Nephron progenitor cell (in vitro differentiated cells): ENCODE results near the gene HMOX2.

ENCODE experiments used
- DNase-seq: peaks from one replicate; pipeline ENCODE4 v3.0.0; 2021
- H3K27ac Mint-ChIP-seq: 2 replicates; pipeline ENCODE4 v1.8.0; 2021; ENCODE audit warnings: mild to moderate bottlenecking, moderate library complexity, mixed read lengths
- H3K27me3 Mint-ChIP-seq: 2 replicates; pipeline ENCODE4 v1.8.0; 2021; ENCODE audit warnings: mild to moderate bottlenecking, low read depth, mixed read lengths; ENCODE audit not compliant: poor library complexity
- H3K36me3 Mint-ChIP-seq: 2 replicates; pipeline ENCODE4 v1.8.0; 2021; ENCODE audit warnings: low read depth, mixed read lengths
- H3K4me1 Mint-ChIP-seq: 2 replicates; pipeline ENCODE4 v1.8.0; 2021; ENCODE audit warnings: mixed read lengths
- H3K4me3 Mint-ChIP-seq: 2 replicates; pipeline ENCODE4 v1.8.0; 2021; ENCODE audit warnings: mild to moderate bottlenecking, moderate library complexity, mixed read lengths
- H3K9me3 Mint-ChIP-seq: 2 replicates; pipeline ENCODE4 v1.8.0; 2021; ENCODE audit warnings: mild to moderate bottlenecking, moderate library complexity, mixed read lengths
- TF ChIP-seq, protein P1 (sequence below): fragments of 200-600 bp; sonication (generic); IDR thresholded peaks from 2 replicates; pipeline ENCODE4 v1.5.0; 2021; ENCODE audit warnings: antibody characterized with exemption

The HMOX2 gene

GRCh38 chr16:4508806-4509205 lies 32.6 kb downstream of the HMOX2 start:
- TF ChIP-seq, protein P1, sequence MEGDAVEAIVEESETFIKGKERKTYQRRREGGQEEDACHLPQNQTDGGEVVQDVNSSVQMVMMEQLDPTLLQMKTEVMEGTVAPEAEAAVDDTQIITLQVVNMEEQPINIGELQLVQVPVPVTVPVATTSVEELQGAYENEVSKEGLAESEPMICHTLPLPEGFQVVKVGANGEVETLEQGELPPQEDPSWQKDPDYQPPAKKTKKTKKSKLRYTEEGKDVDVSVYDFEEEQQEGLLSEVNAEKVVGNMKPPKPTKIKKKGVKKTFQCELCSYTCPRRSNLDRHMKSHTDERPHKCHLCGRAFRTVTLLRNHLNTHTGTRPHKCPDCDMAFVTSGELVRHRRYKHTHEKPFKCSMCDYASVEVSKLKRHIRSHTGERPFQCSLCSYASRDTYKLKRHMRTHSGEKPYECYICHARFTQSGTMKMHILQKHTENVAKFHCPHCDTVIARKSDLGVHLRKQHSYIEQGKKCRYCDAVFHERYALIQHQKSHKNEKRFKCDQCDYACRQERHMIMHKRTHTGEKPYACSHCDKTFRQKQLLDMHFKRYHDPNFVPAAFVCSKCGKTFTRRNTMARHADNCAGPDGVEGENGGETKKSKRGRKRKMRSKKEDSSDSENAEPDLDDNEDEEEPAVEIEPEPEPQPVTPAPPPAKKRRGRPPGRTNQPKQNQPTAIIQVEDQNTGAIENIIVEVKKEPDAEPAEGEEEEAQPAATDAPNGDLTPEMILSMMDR = no peak
- no peaks in the 10 kb centered on the region for H3K36me3 Mint-ChIP-seq

DNA sequence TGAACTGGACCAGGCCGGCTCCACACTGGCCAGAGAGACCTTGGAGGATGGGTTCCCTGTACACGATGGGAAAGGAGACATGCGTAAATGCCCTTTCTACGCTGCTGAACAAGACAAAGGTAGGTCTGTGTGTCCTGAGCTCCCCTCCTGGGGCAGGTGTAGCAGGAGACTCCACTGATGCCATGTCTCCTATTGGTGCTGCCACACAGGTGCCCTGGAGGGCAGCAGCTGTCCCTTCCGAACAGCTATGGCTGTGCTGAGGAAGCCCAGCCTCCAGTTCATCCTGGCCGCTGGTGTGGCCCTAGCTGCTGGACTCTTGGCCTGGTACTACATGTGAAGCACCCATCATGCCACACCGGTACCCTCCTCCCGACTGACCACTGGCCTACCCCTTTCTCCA lies 33.2 kb downstream of the HMOX2 start:
- H3K4me1 Mint-ChIP-seq = no peaks in the 10 kb centered on the region
- DNase-seq = no peak
- H3K27ac Mint-ChIP-seq = no peak overlapping the region
- H3K27me3 Mint-ChIP-seq = no peaks in the 10 kb centered on the region
- TF ChIP-seq, protein P1 = no peak
- no peak overlapping the region for H3K4me3 Mint-ChIP-seq
- H3K36me3 Mint-ChIP-seq = no peaks in the 10 kb centered on the region
- H3K9me3 Mint-ChIP-seq = no peaks in the 10 kb centered on the region

More at GRCh38 chr16:4508806-4509205, 32.6 kb downstream of the HMOX2 start:
- H3K4me1 Mint-ChIP-seq = no peaks in the 10 kb centered on the region
- no peak overlapping the region for H3K27ac Mint-ChIP-seq
- no peaks in the 10 kb centered on the region for H3K9me3 Mint-ChIP-seq
- no peaks in the 10 kb centered on the region for H3K27me3 Mint-ChIP-seq
- no peak overlapping the region for H3K4me3 Mint-ChIP-seq
- DNase-seq = no peak

- Mint-ChIP-seq H3K36me3 (no peaks in the 10 kb centered on the region), H3K9me3 (no peaks in the 10 kb centered on the region), H3K27me3 (no peaks in the 10 kb centered on the region), H3K27ac (peak overlapping the region; percentile 37), H3K4me3 (no peak overlapping the region), H3K4me1 (no peaks in the 10 kb centered on the region)
- TF ChIP-seq, protein P1 = no peak
- no peak for DNase-seq
Measured at GRCh38 chr16:4510131-4510530, 33.9 kb downstream of the HMOX2 start.

- Mint-ChIP-seq H3K27me3 (no peaks in the 10 kb centered on the region), H3K36me3 (no peaks in the 10 kb centered on the region), H3K4me3 (no peak overlapping the region), H3K9me3 (no peaks in the 10 kb centered on the region), H3K27ac (peak overlapping the region; percentile 25), H3K4me1 (no peaks in the 10 kb centered on the region)
- TF ChIP-seq, protein P1 = no peak
- no peak for DNase-seq
Measured at GRCh38 chr16:4510747-4511426, 34.7 kb downstream of the HMOX2 start.

DNA sequence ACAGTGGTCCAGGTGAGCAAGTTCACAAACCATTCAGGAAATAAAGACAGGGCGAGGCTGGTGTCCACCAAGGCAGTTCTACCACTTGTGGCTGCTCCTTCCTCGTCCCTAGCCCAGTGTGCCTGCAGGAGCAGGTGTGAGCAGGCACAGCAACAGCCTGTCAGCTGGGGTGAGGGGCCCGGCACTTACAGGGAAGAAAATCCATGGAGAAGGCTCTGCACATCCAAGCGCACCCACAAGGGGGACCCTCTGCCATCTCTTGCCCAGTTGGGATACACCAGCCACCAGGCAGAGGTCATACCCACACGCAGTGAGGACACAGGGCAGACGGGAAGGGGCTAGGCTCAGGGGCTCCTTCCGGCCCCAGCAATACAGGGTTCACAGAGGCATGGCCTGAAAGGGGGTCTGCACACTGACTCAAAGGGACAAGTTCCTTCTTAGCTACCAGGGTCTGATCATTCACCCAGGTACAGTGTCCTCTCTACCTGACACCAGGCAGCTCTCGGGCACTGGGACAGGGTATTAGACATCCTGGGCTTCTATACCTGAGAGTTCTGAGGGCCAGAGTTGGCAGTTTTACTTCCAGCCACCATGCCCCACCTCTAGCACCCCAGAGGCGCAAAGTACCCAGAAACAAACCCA lies 35.4 kb downstream of the HMOX2 start:
- DNase-seq = peak; percentile 70
- TF ChIP-seq, protein P1 = peak; percentile 58
- H3K36me3 Mint-ChIP-seq = no peaks in the 10 kb centered on the region
- H3K27me3 Mint-ChIP-seq = peaks cover 2% of the 10 kb centered on the region
- H3K27ac Mint-ChIP-seq = no peak overlapping the region
- H3K9me3 Mint-ChIP-seq = no peaks in the 10 kb centered on the region
- no peaks in the 10 kb centered on the region for H3K4me1 Mint-ChIP-seq
- H3K4me3 Mint-ChIP-seq = no peak overlapping the region

GRCh38 chr16:4512473-4512872 lies 36.3 kb downstream of the HMOX2 start:
- no peak for DNase-seq
- no peak overlapping the region for H3K4me3 Mint-ChIP-seq
- H3K9me3 Mint-ChIP-seq = no peaks in the 10 kb centered on the region
- no peak overlapping the region for H3K27ac Mint-ChIP-seq
- no peaks in the 10 kb centered on the region for H3K36me3 Mint-ChIP-seq
- H3K4me1 Mint-ChIP-seq = no peaks in the 10 kb centered on the region
- H3K27me3 Mint-ChIP-seq = peaks cover 2% of the 10 kb centered on the region
- TF ChIP-seq, protein P1 = no peak
